ENCODE data around the gene RASGRF1.

DNA sequence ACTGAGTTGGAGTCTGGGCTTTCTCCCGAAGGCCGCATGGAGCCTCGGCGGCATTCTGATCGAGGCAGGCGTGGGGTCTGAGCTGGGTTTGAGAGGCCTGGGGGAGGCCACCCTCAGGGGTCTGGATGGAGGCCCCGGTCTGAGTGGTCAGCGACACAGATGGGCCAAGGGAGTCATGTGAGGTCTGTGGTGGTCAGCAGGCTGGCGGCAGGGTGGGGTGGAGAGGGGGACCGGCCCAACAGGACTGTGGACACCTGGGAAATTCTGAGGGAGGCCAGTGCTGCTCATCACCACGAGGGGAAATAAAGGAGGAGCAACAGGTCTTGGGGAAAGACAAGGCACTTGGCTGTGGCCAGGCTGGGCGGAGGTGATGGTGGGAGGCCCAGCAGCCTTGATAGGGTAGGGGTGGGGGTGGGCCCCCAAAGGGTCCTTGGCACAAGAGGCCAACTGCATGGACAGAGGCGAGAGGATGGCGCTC, 161.9 kb downstream of the RASGRF1 start:
- no peak for TF ChIP-seq EZH2 (IDR thresholded peaks at IDR 0.05)
- TF ChIP-seq POLR2AphosphoS5 (IDR thresholded peaks at IDR 0.05; ENCODE audit: borderline replicate concordance, low read depth, low read length): no peak; the same call in 1 of the 2 replicates
- no peak for TF ChIP-seq FOXP2 (optimal IDR thresholded peaks at IDR 0.05; ENCODE audit: control extremely low read depth, extremely low read length, insufficient read depth)

Data from SK-N-MC (cell line).